T1000 (cell line): ENCODE results near the gene TIMP2.
A peak's percentile ranks its signal among the peaks of the same experiment; 100 is the strongest.

Experiments
- DNase-seq: peaks from one replicate; lab custom pipeline; 2025; ENCODE audit warnings: mixed read lengths; lab: John Stamatoyannopoulos, UW

Gene TIMP2

GRCh38 chr17:78865682-78866390, 59.4 kb downstream of the TIMP2 start:
- DNase-seq, result peak; percentile 68

GRCh38 chr17:78864117-78864516, 61.1 kb downstream of the TIMP2 start:
- no peak for DNase-seq

DNA sequence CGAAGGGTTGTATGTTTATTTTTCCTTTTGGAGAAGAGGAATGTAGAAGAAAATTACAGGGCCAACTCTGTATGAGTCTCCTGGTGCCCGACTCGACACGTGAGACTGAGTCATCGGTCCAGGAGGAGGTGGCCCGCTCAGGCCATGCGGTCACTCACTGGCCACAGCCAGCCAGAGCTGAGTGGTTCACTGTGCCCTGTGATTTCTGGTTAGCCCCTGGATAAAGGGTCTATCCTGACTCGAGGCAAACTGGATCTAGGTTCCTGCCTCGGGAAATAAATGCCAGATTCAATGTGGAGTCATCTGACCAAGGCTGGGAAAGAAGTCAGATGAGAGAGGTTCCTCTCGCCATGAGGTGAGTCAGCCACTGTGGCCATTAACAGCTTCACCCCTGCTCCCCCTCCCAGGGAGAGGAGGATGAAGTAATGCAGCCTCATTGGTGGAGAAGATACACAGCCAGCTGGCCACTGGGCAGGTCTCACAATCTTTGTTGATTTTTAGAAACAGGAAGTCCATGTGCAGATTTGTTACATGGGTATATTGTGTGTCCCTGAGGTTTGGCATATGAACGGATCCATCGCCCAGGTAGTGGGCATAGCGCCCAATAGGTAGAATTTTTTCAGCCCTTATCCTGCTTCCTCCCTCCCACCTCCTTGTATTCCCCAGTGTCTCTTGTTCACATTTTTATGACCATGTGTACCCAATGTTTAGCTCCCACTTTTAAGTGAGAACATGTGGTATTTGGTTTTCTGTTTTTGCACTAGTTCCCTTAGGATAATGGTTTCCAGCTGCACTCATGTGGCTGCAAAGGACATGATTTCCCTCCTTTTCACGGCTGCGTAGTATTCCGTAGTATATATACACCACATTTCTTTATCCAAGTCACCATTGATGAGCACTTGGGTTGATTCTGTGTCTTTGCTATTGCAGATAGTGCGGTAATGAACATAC, 62.8 kb downstream of the TIMP2 start:
- DNase-seq, result peak; percentile 98

DNA sequence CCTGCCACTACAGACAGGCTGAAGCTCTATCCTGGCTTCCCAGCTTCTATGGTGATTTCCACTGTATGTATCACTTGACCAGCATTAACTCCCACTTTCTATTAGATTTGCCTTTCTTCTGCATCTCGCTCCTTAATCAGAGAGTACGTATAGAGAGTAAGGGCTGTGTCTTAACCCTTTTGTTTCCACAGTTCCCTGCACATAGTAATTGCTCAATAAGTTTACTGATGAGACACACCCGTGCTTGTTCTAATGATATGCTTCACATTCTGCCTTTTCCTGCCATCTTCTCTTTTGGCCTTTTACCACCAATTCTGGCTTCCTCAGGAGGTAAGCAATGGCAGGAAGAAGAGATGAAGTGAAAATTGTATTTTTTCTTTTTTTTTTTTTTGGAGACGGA, 64.0 kb downstream of the TIMP2 start:
- DNase-seq, result no peak

DNA sequence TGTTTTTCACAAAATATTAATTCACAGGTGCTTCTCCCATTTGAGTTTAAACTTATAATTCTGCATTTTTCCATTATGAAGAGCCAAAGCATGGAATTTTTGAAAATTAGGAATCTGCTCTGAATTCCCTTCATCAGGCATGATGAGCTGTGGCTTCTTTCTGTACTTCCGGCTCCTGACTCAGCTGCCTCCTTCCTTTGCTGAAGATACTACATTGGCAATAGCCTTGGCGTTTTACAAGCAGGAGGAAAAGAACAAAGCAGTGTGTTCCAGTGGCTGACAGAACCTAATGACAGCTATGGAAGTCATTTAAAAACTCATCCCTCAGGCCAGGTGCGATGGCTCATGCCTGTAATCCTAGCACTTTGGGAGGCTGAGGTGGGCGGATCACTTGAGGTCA, 66.1 kb downstream of the TIMP2 start:
- no peak for DNase-seq

GRCh38 chr17:78857266-78857665, 67.9 kb downstream of the TIMP2 start:
- no peak for DNase-seq

- no peak for DNase-seq
Measured at GRCh38 chr17:78855561-78856165, 69.5 kb downstream of the TIMP2 start.

DNA sequence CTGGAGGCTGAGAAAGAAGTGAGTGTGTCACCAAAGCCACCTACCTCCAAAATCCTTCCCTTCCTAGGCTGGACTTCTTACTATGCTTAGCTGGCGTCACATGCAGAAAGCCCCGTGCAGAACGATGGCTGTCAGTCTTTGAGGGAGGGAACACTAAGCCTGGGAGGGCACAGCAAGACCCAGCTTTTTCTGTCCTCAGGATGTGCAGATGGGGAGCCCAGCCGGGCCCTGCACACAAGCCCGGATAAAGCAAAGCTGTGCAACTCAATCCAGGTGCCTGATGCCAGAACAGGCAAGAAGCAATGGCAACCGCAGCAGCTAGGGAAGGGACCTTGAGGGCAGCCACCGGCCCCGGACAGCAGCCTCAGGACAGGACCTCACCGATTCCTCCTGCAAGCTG, 70.7 kb downstream of the TIMP2 start:
- no peak for DNase-seq

- DNase-seq, result no peak
Measured at GRCh38 chr17:78853926-78854394, 71.2 kb downstream of the TIMP2 start.

DNA sequence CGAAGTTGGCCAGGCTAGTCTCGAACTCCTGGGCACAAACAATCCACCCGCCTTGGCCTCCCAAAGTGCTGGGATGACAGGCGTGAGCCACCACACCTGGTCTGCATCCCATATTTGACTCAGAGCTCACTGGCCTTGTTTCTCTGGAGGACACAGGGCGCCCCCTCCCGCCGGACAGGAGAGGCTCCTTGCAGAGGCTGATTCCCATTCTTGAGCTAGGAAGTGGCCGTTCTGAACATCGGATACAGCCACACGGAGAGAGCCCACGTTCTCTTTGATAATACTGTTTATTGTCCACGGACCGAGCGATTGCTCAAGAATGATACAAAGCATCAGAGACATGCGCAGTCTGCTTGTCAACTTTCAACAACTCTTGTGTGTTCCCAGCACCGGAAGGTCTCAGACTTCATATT, 72.5 kb downstream of the TIMP2 start:
- no peak for DNase-seq

DNA sequence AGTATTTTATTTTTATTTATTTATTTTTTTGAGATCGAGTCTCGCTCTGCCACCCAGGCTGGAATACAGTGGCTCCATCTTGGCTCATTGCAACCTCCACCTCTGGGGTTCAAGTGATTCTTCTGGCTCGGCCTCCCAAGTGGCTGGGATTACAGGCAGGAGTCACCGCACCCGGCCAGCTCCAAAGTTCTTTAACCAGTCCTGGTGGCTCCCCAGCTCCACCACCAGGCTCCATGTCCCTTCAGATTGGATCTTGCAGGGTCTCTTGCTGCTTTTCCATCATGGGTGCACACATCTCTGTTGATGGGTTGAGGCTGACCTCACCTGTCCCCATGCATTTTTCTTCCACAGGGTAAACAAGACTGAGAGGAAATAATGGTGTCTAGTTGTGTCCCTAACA, 76.2 kb downstream of the TIMP2 start:
- no peak for DNase-seq

- DNase-seq, result no peak
Measured at GRCh38 chr17:78847052-78847451, 78.1 kb downstream of the TIMP2 start.

GRCh38 chr17:78844301-78845005, 80.7 kb downstream of the TIMP2 start:
- DNase-seq, result no peak

DNA sequence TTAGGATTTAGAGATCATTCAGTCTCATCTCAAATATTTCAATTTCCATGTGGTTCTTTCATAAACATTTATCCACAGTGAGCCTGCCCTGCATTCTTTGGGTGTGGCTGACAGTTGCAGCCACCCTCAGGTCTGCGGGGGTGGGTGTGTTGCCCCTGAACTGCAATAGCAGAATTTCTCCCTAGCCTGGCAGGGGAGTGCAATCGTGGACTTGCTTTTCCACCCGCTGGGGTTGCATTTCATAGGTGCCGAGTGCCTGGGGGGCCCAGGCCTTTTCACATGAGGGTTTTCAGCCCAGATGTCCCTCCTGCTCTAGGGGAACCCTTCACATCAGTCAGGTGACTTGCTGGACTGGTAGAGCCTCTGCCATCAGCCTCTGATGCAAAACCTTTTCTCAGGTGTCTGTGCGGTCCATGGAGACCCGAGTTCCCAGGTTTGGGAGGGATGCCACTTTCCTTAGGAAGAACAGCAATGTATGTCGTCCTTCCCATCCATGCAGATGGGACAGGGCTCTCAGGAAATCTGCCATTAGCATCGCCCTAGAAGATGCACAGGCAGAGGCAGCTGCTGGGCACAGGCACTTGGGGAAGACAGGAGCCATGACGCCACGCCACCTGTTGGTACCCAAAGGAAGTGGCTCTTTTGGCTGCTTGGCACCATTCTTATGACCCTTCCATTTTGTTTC, 82.2 kb downstream of the TIMP2 start:
- no peak for DNase-seq

DNA sequence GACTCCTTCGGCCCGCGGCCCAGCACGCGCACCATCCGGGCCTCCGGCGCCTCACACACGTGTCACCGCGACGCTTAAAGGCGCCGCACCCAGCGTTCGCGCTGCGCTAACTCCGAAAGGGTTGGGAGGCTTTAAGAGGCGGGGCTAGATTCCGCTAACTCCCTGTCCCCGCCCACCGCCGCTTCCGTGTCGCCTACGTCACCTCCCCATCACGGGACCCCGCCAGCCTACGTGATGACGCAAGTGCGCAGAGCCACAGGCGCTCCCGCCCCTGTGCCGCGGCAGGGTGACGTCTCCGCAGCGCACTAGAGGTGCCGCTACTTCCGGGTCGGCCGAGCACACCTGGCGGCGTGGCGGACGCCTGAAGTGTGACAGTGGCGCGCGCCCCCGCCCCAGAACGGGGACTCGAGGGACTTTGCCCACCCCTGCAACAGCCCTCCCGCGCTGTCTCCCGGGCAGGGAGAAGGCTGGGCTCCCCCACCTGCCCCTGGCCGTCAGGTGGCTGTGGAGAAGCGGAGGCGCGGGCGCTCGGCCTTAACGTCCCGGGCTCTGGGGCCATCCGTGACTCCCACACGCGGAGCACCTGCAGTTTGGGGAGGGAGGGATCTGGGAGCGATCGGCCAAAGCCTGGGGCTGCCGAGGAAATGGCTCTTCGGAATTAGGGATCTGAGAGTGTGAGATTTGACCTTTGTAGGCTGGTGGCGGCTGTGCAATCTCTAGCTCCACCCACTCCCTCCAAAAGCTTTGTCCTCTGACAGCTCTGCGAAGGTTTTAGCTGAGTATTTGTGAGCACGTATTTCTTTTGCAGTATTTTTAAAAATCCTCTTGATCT, 84.2 kb downstream of the TIMP2 start, which contains the start of gene USP36:
USP36 (minus strand) TSS at position 35 of the 832 bp plus-strand sequence. CDS start 4,451 bp downstream, outside the sequence.
- DNase-seq, result peak; percentile 97

- DNase-seq, result no peak
Measured at GRCh38 chr17:78840530-78840779, 84.7 kb downstream of the TIMP2 start.

- DNase-seq, result no peak
Measured at GRCh38 chr17:78839762-78840529, 85.2 kb downstream of the TIMP2 start.

DNA sequence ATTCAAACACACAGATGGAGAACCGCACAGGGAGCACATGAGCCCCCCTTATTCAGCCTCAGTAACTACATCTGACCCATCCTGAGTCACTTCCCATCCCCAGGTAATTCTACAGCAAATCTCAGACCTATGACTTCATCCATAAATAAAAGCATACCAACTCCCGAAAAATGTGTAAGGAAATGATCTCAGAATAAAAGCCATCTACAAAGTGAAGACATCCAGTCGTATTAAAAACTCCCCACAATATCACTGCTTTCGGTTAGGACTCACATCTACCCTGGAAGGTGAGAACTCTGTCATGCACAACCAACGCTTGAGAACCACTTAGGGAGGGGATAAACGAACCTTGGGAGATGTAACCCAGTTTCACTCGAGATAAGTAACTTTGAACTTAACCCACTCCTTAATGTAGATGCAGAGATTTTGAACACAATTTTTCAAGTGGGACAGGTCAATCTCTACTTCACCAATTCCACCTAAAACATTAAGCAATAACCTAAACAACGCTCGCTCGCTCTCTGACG, 85.9 kb downstream of the TIMP2 start:
- DNase-seq, result no peak

DNA sequence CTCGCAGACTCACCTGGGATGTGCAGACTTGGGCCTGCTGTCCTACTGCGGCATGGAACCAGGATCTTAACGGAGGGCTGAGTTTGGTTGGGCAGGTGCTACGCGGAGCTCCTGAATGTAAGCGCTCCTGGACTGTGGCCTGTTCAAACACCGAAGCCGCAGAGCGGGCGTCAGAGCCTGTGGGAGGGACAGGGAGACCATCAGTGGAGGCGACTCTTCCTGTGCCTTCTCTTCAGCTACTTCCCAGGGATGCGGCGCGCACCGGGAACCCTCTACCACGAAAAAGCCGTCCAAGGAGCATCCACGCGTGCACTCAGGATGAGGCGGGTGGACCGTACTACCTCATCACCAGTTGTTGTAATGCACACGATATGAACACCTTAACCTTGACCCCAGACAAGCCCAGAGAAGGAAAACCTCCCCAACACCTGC, 86.6 kb downstream of the TIMP2 start:
- DNase-seq, result no peak
